ENCODE measurements around the gene TRRAP.

The TRRAP gene

GRCh38 chr7:98903246-98903645 is 24.9 kb downstream of the TRRAP start:
- no peak for DNase-seq

GRCh38 chr7:98907570-98907969 is 29.2 kb downstream of the TRRAP start:
- no peak for DNase-seq

GRCh38 chr7:98908585-98908984 is 30.3 kb downstream of the TRRAP start:
- DNase-seq, result no peak

GRCh38 chr7:98909487-98909886 is 31.2 kb downstream of the TRRAP start:
- DNase-seq, result no peak

- no peak for DNase-seq
Observed at GRCh38 chr7:98910427-98910826, 32.1 kb downstream of the TRRAP start.

- DNase-seq, result no peak
Observed at GRCh38 chr7:98911916-98912315, 33.6 kb downstream of the TRRAP start.

- DNase-seq, result no peak
Observed at GRCh38 chr7:98913026-98913425, 34.7 kb downstream of the TRRAP start.

GRCh38 chr7:98913612-98914011 is 35.3 kb downstream of the TRRAP start:
- peak in 1 of 2 experiments; percentile 21 for DNase-seq

GRCh38 chr7:98917331-98917730 is 39.0 kb downstream of the TRRAP start:
- no peak for DNase-seq

- no peak for DNase-seq
Observed at GRCh38 chr7:98921608-98922372, 43.5 kb downstream of the TRRAP start.

- no peak for DNase-seq
Observed at GRCh38 chr7:98922392-98923187, 44.3 kb downstream of the TRRAP start.

- DNase-seq, result no peak
Observed at GRCh38 chr7:98923512-98923911, 45.2 kb downstream of the TRRAP start.

- DNase-seq, result no peak
Observed at GRCh38 chr7:98927125-98927524, 48.8 kb downstream of the TRRAP start.

- no peak for DNase-seq
Observed at GRCh38 chr7:98930464-98930863, 52.1 kb downstream of the TRRAP start.

GRCh38 chr7:98930921-98931320 is 52.6 kb downstream of the TRRAP start:
- no peak for DNase-seq

- no peak for DNase-seq
Observed at GRCh38 chr7:98933321-98933720, 55.0 kb downstream of the TRRAP start.

- no peak for DNase-seq
Observed at GRCh38 chr7:98934267-98934666, 55.9 kb downstream of the TRRAP start.

- no peak for DNase-seq
Observed at GRCh38 chr7:98935811-98936210, 57.5 kb downstream of the TRRAP start.

GRCh38 chr7:98943336-98943735 is 65.0 kb downstream of the TRRAP start:
- no peak for DNase-seq

GRCh38 chr7:98944386-98944785 is 66.1 kb downstream of the TRRAP start:
- no peak for DNase-seq

- DNase-seq, result no peak
Observed at GRCh38 chr7:98945852-98946251, 67.5 kb downstream of the TRRAP start.

- no peak for DNase-seq
Observed at GRCh38 chr7:98946389-98946788, 68.1 kb downstream of the TRRAP start.

- no peak for DNase-seq
Observed at GRCh38 chr7:98949336-98950044, 71.2 kb downstream of the TRRAP start.

GRCh38 chr7:98955992-98956391 is 77.7 kb downstream of the TRRAP start:
- DNase-seq, result no peak

All from Kasumi-1 (cell line).